Measurements from ENCODE around the gene ARHGAP10. TPM values are rescaled to one million over a fixed set of nuclear protein-coding genes. Genes with fewer than 3 reads are reported as not detected.

ARHGAP10 gene
- total and polyA plus RNA-seq, 10 of the 15 experiments (the other 5 are each of a cell fraction or from before 2014, with no cell fraction given), result 1.3 to 25.8 (median 17.2) TPM

DNA sequence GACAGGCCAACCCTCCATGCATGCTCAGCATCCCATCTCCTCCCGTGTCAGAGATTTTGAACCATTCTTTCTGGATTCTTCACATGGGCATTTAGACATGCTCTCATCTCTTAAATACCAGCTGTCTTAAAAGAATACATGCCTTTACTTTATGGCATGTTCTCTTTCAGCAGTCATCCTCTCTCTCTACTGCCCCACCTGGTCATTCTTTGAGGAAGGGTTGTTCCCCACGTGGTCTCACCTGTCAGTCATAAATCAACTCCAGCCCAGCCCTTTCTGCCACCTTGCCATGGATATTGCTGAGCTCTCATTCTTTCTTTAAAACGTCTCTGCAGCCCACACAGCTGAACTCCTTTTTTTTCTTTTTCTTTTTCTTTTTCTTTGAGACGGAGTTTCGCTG is 111.3 kb downstream of the ARHGAP10 start:
- no TSS peak for BruUV-seq (replicated peaks)
- DNase-seq (ENCODE audit: low read depth, low spot score), result no peak
- ChIA-PET CTCF (interaction anchor here (0.6 to 14.5 kb wide), 13 partner anchors 9 to 226 kb away, joined by 3 to 197 read pairs (median 3); partner anchors contain the start of gene TMEM184C), SMC1A (ENCODE audit: uncharacterized antibody, unreplicated experiment) (interaction anchor here (0.7 to 8.0 kb wide), 12 partner anchors 19 to 226 kb away, joined by 3 to 87 read pairs (median 4); partner anchors contain the start of genes ARHGAP10 and TMEM184C), POLR2A (interaction anchor here (1.0 to 1.4 kb wide), 3 partner anchors 20 to 48 kb away, joined by 3 read pairs; no protein-coding TSS in a partner anchor), RAD21 (ENCODE audit: unreplicated experiment) (interaction anchor here (0.7 to 13.3 kb wide), 6 partner anchors 23 to 159 kb away, joined by 3 to 100 read pairs (median 4); partner anchors contain the start of gene PRMT9)
- Histone ChIP-seq H3K9me3 (replicated peaks; ENCODE audit: control insufficient read depth, insufficient read depth, low read length) (no peaks in the 10 kb centered on the region), H2AFZ (ENCODE audit: control insufficient read depth, low read depth, low read length) (no peak overlapping the region), H4K20me1 (ENCODE audit: control insufficient read depth, insufficient read depth) (no peaks in the 10 kb centered on the region), H3K27me3 (replicated peaks in 1 of 2; ENCODE audit: control insufficient read depth in 2 of 2, insufficient read depth in 2 of 2, low read length in 1 of 2) (no peaks in the 10 kb centered on the region), H3K36me3 (ENCODE audit: control insufficient read depth in 2 of 2, insufficient read depth in 2 of 2, low read length in 1 of 2) (peaks cover 0 to 6% of the 10 kb centered on the region in 2 experiments; a peak in 3 of 4 replicates), H3K79me2 (ENCODE audit: control insufficient read depth, insufficient read depth, low read length) (peaks cover 16% of the 10 kb centered on the region), H3K4me2 (ENCODE audit: control insufficient read depth, insufficient read depth) (no peak overlapping the region), H3K4me1 (ENCODE audit: control insufficient read depth, insufficient read depth, low read length) (peaks cover 28% of the 10 kb centered on the region), H3K4me3 (no peak overlapping the region), H3K9ac (ENCODE audit: control insufficient read depth, insufficient read depth, low read length) (no peak overlapping the region), H3K27ac (ENCODE audit: control insufficient read depth, insufficient read depth) (no peak overlapping the region)
- intact Hi-C loops (cut with micrococcal nuclease; ENCODE audit: unreplicated experiment) (no loop called here), in situ Hi-C loops (cut with MboI) (no loop called here)
- FAIRE-seq, result no peak
- 2% methylated on average over 3 of the region's 5 CpGs for WGBS (ENCODE audit: insufficient coverage, insufficient replicate concordance, low lambda C conversion rate, missing lambda C conversion rate)
- ATAC-seq, result peak; percentile 71
- TF ChIP-seq RAD21 (IDR thresholded peaks at IDR 0.05; ENCODE audit: insufficient read depth, low read depth, low read length) (peak; percentile 30; the same call in 1 of the 2 replicates), CREM (IDR thresholded peaks at IDR 0.05; ENCODE audit: low read depth) (no peak), ZNF274 (IDR thresholded peaks at IDR 0.05; ENCODE audit: insufficient read depth, insufficient read length) (no peak), SIN3A (IDR thresholded peaks at IDR 0.05; ENCODE audit: low read depth, low read length) (no peak), IRF4 (IDR thresholded peaks at IDR 0.05; ENCODE audit: low read depth, low read length) (no peak), ZBED1 (IDR thresholded peaks at IDR 0.05; ENCODE audit: borderline replicate concordance) (no peak), RCOR1 (conservative IDR thresholded peaks at IDR 0.05; ENCODE audit: low read depth, low read length) (no peak), JUNB (IDR thresholded peaks at IDR 0.05) (no peak), NR2F1 (conservative IDR thresholded peaks at IDR 0.05) (no peak), STAT3 (IDR thresholded peaks at IDR 0.05; ENCODE audit: low read depth, low read length) (no peak), NFYA (IDR thresholded peaks at IDR 0.05; ENCODE audit: borderline replicate concordance, low read depth, low read length) (no peak), TAF1 (IDR thresholded peaks at IDR 0.05; ENCODE audit: borderline replicate concordance, low read depth, low read length) (no peak), ZSCAN29 (IDR thresholded peaks at IDR 0.05) (no peak), JUND (IDR thresholded peaks at IDR 0.05; ENCODE audit: low read depth, low read length) (no peak), SRF (IDR thresholded peaks at IDR 0.05; ENCODE audit: low read depth in 2 of 2, low read length in 2 of 2) (no peak), HDAC6 (IDR thresholded peaks at IDR 0.05; ENCODE audit: unreplicated experiment) (no peak)
- TF ChIP-seq, protein P1, sequence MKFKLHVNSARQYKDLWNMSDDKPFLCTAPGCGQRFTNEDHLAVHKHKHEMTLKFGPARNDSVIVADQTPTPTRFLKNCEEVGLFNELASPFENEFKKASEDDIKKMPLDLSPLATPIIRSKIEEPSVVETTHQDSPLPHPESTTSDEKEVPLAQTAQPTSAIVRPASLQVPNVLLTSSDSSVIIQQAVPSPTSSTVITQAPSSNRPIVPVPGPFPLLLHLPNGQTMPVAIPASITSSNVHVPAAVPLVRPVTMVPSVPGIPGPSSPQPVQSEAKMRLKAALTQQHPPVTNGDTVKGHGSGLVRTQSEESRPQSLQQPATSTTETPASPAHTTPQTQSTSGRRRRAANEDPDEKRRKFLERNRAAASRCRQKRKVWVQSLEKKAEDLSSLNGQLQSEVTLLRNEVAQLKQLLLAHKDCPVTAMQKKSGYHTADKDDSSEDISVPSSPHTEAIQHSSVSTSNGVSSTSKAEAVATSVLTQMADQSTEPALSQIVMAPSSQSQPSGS (IDR thresholded peaks at IDR 0.05; ENCODE audit: low read length), result no peak
- TF ChIP-seq, protein P2, sequence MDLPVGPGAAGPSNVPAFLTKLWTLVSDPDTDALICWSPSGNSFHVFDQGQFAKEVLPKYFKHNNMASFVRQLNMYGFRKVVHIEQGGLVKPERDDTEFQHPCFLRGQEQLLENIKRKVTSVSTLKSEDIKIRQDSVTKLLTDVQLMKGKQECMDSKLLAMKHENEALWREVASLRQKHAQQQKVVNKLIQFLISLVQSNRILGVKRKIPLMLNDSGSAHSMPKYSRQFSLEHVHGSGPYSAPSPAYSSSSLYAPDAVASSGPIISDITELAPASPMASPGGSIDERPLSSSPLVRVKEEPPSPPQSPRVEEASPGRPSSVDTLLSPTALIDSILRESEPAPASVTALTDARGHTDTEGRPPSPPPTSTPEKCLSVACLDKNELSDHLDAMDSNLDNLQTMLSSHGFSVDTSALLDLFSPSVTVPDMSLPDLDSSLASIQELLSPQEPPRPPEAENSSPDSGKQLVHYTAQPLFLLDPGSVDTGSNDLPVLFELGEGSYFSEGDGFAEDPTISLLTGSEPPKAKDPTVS (IDR thresholded peaks at IDR 0.05; ENCODE audit: low read depth, low read length), result no peak
- TF ChIP-seq, protein P3, sequence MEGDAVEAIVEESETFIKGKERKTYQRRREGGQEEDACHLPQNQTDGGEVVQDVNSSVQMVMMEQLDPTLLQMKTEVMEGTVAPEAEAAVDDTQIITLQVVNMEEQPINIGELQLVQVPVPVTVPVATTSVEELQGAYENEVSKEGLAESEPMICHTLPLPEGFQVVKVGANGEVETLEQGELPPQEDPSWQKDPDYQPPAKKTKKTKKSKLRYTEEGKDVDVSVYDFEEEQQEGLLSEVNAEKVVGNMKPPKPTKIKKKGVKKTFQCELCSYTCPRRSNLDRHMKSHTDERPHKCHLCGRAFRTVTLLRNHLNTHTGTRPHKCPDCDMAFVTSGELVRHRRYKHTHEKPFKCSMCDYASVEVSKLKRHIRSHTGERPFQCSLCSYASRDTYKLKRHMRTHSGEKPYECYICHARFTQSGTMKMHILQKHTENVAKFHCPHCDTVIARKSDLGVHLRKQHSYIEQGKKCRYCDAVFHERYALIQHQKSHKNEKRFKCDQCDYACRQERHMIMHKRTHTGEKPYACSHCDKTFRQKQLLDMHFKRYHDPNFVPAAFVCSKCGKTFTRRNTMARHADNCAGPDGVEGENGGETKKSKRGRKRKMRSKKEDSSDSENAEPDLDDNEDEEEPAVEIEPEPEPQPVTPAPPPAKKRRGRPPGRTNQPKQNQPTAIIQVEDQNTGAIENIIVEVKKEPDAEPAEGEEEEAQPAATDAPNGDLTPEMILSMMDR (IDR thresholded peaks at IDR 0.05 in 2 of 3, conservative IDR thresholded peaks at IDR 0.05 in 1 of 3; ENCODE audit: control insufficient read depth in 2 of 3, extremely low read depth in 1 of 3, insufficient read depth in 1 of 3, low read depth in 3 of 3, low read length in 3 of 3), result peak; percentile 35 to 50 (median 37); a peak in 5 of 6 replicates
- TF ChIP-seq, protein P4, sequence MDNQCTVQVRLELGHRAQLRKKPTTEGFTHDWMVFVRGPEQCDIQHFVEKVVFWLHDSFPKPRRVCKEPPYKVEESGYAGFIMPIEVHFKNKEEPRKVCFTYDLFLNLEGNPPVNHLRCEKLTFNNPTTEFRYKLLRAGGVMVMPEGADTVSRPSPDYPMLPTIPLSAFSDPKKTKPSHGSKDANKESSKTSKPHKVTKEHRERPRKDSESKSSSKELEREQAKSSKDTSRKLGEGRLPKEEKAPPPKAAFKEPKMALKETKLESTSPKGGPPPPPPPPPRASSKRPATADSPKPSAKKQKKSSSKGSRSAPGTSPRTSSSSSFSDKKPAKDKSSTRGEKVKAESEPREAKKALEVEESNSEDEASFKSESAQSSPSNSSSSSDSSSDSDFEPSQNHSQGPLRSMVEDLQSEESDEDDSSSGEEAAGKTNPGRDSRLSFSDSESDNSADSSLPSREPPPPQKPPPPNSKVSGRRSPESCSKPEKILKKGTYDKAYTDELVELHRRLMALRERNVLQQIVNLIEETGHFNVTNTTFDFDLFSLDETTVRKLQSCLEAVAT (IDR thresholded peaks at IDR 0.05), result 0 out of 2 replicates have a peak, but pooled peaks have one; percentile 43

All from GM12878 (cell line).